COR-L47 (cell line): ENCODE data around the gene SETD5.

Experiments used
- DNase-seq: peaks from one replicate; lab custom pipeline; 2025; lab: John Stamatoyannopoulos, UW

Gene SETD5

DNA sequence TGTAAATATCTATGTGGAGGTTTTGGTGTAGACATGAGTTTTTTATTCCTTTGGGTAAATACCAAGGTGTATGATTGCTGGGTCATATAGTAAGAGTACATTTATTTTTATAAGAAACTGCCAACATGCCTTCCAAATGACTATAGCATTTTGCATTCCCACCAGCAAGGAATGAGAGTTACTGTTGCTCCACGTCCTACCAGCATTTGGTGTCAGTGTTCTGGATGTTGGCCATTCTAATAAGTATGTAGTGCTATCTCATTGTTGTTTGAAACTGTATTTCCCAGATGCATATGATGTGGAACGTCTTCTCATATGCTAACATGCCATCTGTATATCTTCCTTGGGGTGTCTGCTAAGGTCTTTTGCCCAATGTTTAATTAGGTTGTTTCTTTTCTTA, 117.5 kb downstream of the SETD5 start:
- DNase-seq, result no peak

- DNase-seq, result no peak
Observed at GRCh38 chr3:9525078-9525477, 127.7 kb downstream of the SETD5 start.
